GM18505 (cell line): ENCODE results near the gene C14orf132.

Experiments used
- ATAC-seq: cut with Tn5 transposase; IDR thresholded peaks from one replicate; pipeline ENCODE4 v1.9.1; 2021; ENCODE audit not compliant: unreplicated experiment
- POLR2A ChIP-seq: IDR thresholded peaks from 4 replicates; pipeline ENCODE4 v1.6.1; 2011; ENCODE audit warnings: borderline replicate concordance; ENCODE audit not compliant: insufficient read depth, insufficient read length; ENCODE audit errors: extremely low read depth

C14orf132 gene

DNA sequence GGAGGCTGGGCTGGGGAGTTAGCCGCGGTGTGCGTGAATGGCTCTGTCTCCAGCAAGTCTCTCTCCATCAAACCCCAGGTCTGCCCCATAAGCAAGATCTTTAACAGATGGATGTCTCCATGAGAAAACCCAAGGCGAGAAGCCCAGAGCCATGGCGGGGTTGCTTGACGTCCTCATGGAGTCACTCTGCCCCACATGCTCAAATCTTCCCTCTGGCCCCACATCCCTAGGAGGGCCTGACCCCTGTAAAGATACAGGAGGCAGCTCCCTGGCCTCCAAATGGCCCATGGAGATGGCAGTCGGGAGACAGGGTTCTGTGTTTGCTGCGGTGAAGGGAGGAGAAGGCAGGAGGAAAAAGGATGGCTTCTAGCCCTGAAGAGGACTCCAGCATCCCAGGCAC lies 49.3 kb downstream of the C14orf132 start:
- TF ChIP-seq POLR2A: no peak
- no peak for ATAC-seq

DNA sequence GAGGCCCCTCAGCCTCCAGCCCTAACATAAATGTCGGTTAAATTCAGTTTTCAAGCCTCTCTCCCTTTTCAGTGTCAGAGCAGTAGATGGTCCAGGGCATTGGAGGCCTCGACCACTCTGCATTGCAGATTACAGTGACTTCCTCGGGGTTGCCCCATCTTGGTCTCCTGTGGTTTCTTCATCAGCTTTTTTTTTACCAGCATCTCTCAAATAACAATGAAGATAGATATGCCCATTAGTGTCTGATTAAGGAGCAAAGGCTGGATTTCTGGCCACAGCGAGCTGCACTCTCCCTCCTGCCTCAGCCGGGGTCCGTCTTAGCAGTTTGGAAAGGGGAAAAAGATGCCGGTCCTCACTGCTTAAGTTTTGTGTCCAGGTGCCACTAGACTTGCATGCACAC lies 49.7 kb downstream of the C14orf132 start:
- TF ChIP-seq POLR2A: no peak
- ATAC-seq: no peak

GRCh38 chr14:96089401-96089800 lies 50.2 kb downstream of the C14orf132 start:
- no peak for TF ChIP-seq POLR2A
- no peak for ATAC-seq

GRCh38 chr14:96090441-96091148 lies 51.4 kb downstream of the C14orf132 start:
- TF ChIP-seq POLR2A: no peak
- no peak for ATAC-seq

DNA sequence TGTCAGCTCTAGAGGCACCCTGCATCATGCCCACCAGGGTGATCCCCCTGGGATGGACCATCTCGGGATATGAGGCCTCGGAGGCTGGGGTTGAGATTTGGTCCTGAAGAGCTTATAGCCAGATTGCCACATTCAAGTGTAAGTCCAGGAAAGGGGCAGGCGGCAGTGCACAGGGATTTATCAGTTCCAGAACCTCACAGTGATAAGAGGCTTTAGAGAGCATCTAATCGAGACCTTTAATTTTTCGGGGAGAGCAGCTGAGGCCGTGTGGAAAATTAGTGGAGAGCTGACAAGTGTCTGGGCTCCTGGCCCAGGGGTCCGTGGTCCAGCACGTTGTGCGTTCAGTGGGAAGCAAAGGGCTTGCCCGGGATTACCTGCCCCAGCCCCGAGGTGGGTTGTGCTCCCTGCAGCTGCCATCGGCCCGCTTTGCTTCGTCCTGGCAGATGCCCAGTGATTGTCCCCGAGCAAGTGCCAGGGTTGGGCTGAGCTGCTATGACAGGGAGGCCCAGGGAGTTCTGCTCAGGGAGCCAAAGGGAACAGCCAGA lies 52.1 kb downstream of the C14orf132 start:
- ATAC-seq: no peak
- TF ChIP-seq POLR2A: no peak

DNA sequence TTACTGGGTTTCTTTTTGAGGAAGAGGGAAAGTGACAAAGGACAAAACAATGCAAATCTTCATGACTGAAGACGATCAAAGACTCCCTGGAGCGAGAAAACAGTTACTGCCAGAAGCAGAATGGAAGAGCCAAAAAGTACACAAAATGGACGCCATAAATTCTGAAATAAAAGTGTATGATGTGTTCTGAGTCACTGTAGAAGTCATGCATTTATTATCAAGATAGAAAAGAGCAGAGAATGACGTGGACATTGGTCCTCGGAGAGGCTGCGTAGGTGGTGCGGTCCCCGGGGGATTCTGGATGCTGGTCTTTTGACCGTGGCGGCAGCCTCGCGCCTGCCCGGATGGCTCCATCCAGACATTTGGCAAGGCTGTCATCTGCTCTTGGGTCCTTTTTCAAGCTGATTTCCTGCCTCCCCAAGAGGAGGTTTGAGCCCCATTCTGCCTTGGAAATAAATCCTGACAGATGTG lies 52.8 kb downstream of the C14orf132 start:
- no peak for ATAC-seq
- TF ChIP-seq POLR2A: no peak

DNA sequence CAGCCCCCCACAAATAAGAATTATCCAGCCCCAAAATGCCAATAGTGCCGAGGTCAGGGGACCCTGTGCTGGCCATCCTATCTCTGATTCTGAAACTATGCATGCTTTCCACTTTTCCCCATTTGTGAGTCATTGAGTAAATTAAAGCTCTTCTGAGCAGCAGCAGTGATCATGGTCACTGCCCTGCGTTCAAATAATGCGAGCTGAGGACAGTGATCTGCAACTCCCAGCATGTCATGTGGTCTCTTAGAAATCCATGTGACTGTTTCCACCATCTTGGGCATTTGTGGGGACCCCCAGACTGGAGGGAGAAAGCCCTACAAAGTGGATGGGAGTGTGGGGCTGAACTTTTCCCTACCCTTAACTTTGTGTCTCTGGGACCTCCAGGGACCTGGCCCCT lies 53.8 kb downstream of the C14orf132 start:
- no peak for ATAC-seq
- no peak for TF ChIP-seq POLR2A

DNA sequence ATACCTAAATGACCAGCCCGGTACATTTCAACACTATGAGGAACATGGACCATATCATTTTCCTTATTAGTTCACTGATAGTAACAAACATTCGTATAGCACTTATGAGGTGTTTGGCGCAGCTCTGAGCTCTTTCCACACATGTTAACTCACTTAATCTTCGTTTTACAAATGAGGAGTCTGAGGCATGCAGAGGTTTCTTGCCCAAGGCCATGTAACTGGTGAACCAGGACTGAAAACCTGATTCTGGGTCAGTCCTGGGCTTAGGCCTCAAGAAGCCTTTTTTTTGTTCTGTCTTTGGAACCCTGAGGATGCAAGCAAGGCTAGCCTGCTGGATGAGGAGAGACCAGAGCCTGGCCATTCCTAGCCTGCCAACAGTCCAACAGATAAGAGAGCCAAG lies 55.0 kb downstream of the C14orf132 start:
- TF ChIP-seq POLR2A: no peak
- no peak for ATAC-seq

GRCh38 chr14:96094656-96095055 lies 55.5 kb downstream of the C14orf132 start:
- no peak for TF ChIP-seq POLR2A
- ATAC-seq: no peak

GRCh38 chr14:96095058-96095457 lies 55.9 kb downstream of the C14orf132 start:
- ATAC-seq: no peak
- TF ChIP-seq POLR2A: no peak

GRCh38 chr14:96095581-96096476 lies 56.7 kb downstream of the C14orf132 start:
- no peak for TF ChIP-seq POLR2A
- no peak for ATAC-seq

GRCh38 chr14:96096639-96097610 lies 57.8 kb downstream of the C14orf132 start:
- no peak for TF ChIP-seq POLR2A
- ATAC-seq: no peak
